KMS-11 (cell line): ENCODE data around the gene CLDN15.

Experiments
- H2AFZ ChIP-seq: fragments of 200-600 bp; sonication (generic); 2 replicates; pipeline ENCODE4 v1.6.1; 2016; ENCODE audit warnings: antibody characterized with exemption, mixed run types, low read depth
- H3K27ac ChIP-seq: fragments of 200-600 bp; sonication (generic); 2 replicates; pipeline ENCODE4 v1.6.1; 2016; ENCODE audit warnings: mild to moderate bottlenecking, mixed run types
- H3K27me3 ChIP-seq: fragments of 200-600 bp; sonication (generic); 2 replicates; pipeline ENCODE4 v1.6.1; 2017; ENCODE audit warnings: mild to moderate bottlenecking, low read depth, mixed run types, moderate library complexity; ENCODE audit not compliant: insufficient read depth
- H3K36me3 ChIP-seq: fragments of 200-600 bp; sonication (generic); 2 replicates; pipeline ENCODE4 v1.6.1; 2017; ENCODE audit warnings: mild to moderate bottlenecking, mixed run types; ENCODE audit not compliant: insufficient read depth
- H3K4me1 ChIP-seq: fragments of 200-600 bp; sonication (generic); 2 replicates; pipeline ENCODE4 v1.6.1; 2016; ENCODE audit warnings: mild to moderate bottlenecking, low read depth, mixed run types; ENCODE audit not compliant: poor library complexity, severe bottlenecking
- H3K4me2 ChIP-seq: fragments of 200-600 bp; sonication (generic); 2 replicates; pipeline ENCODE4 v1.7.0; 2016; ENCODE audit warnings: mild to moderate bottlenecking, mixed run types
- H3K4me3 ChIP-seq: fragments of 200-600 bp; sonication (generic); IDR thresholded peaks from 2 replicates; pipeline ENCODE4 v1.6.1; 2017; ENCODE audit warnings: low read depth, low read length, mixed read lengths; ENCODE audit not compliant: insufficient read depth
- H3K79me2 ChIP-seq: fragments of 200-600 bp; sonication (generic); 2 replicates; pipeline ENCODE4 v1.6.1; 2016; ENCODE audit warnings: low read depth, mixed run types; ENCODE audit not compliant: insufficient read depth
- H3K9ac ChIP-seq: fragments of 200-600 bp; sonication (generic); 2 replicates; pipeline ENCODE4 v1.6.1; 2016; ENCODE audit warnings: mild to moderate bottlenecking, mixed run types
- H4K20me1 ChIP-seq: fragments of 200-600 bp; sonication (generic); 2 replicates; pipeline ENCODE4 v1.6.1; 2016; ENCODE audit warnings: mild to moderate bottlenecking, mixed run types; ENCODE audit not compliant: insufficient read depth
- TF ChIP-seq, protein P1 (sequence below): fragments of 200-600 bp; sonication (generic); conservative IDR thresholded peaks from 2 replicates; pipeline ENCODE4 v1.6.1; 2017; ENCODE audit warnings: low read depth, mild to moderate bottlenecking, antibody characterized with exemption, low read length, moderate library complexity, mixed read lengths

The CLDN15 gene

DNA sequence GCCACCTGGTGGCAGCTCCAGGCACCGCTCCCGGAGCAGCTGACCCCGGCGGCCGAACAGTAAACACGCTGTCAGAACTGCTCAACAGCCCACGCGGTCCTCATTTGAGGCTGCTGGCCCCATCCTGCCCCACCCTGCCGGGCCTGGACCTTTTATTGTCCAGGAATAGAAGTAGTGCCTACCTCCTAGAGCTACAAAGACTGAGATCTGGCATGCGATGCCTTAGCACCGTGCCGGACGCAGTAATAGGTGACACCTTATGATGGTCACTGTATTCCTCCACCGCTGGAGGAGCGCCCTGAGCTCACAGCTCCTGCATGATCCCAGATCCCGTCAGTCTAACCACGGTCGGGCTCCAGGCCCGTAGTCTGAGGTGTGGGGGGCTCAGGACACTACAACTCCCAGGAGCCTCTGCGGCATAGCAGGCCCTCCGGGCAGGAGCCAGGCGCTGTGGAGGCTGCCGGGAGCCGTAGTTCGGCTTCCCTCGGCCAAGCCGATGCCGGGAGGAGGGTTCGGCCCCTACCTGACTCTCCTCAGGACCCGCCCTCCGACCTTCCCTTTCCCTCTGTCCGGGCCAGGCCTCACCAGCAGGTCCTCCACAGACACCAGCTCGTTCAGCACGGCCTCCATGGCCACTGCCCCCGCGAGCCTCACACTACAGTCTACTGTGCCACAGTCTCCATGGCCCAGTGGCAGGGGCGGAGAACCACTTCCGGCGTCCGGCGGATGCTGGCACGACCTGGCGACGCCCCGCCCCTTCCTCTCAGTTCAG lies 7.0 kb upstream of the CLDN15 start, which contains the start of gene FIS1:
Gene FIS1, minus strand, starts transcription at position 707 of the 772 bp plus-strand sequence. Its CDS starts 77 bp downstream, at position 630.
- H3K27me3 ChIP-seq, result no peaks in the 10 kb centered on the region
- H3K9ac ChIP-seq, result peak within 1 kb of the TSS; percentile 93
- H3K27ac ChIP-seq, result peak within 1 kb of the TSS; percentile 89
- H3K4me2 ChIP-seq, result peak within 1 kb of the TSS; percentile 93
- peaks cover 23% of the 10 kb centered on the region for H3K79me2 ChIP-seq
- H2AFZ ChIP-seq, result peak within 1 kb of the TSS; percentile 68
- H3K36me3 ChIP-seq, result no peaks in the 10 kb centered on the region
- TF ChIP-seq, protein P1, sequence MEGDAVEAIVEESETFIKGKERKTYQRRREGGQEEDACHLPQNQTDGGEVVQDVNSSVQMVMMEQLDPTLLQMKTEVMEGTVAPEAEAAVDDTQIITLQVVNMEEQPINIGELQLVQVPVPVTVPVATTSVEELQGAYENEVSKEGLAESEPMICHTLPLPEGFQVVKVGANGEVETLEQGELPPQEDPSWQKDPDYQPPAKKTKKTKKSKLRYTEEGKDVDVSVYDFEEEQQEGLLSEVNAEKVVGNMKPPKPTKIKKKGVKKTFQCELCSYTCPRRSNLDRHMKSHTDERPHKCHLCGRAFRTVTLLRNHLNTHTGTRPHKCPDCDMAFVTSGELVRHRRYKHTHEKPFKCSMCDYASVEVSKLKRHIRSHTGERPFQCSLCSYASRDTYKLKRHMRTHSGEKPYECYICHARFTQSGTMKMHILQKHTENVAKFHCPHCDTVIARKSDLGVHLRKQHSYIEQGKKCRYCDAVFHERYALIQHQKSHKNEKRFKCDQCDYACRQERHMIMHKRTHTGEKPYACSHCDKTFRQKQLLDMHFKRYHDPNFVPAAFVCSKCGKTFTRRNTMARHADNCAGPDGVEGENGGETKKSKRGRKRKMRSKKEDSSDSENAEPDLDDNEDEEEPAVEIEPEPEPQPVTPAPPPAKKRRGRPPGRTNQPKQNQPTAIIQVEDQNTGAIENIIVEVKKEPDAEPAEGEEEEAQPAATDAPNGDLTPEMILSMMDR, result peak; percentile 91
- peaks cover 19% of the 10 kb centered on the region for H3K4me1 ChIP-seq
- H3K4me3 ChIP-seq, result peak within 1 kb of the TSS; percentile 75
- no peaks in the 10 kb centered on the region for H4K20me1 ChIP-seq

DNA sequence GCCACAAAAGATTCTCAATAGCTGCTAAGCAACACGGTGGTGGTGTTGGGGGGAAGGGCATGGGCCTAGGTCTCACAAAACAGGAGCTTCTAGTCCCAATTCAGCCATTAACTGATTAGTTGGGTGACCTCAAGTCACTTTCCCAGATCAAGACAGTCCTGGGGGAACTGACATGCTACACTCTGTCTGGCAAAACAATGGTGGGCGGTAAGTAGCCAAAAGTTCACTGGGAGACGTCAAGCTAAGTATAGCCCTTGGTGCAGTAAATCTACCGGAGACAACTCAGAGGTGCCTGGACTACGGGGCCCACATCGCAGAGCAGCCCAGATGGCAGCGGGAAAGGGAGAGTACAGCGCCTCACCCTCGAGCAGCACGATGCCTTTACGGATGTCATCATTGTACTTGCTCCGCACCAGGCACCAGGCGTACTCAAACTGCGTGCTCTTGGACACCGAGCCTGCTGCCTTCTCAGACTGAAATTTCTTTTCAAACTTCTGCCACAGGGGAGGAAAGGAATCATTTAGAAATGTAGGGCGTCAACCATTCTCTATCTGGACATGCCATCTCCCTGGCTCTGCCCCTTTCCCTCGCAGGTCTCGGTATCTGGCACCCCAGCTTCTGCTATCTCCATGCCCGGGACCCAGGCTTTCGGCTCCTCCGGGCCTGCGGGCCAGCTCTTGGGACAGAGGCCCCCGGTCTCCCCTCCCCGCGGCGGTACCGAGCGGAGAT lies 6.2 kb upstream of the CLDN15 start:
- TF ChIP-seq, protein P1, result no peak; the same call in 1 of the 2 replicates
- Histone ChIP-seq H2AFZ (peak overlapping the region; percentile 68), H3K27ac (peak overlapping the region; percentile 89), H3K79me2 (peaks cover 18% of the 10 kb centered on the region), H3K9ac (peak overlapping the region; percentile 93; the same call in 1 of the 2 replicates), H3K4me2 (peak overlapping the region; percentile 93), H3K27me3 (no peaks in the 10 kb centered on the region), H4K20me1 (no peaks in the 10 kb centered on the region), H3K36me3 (no peaks in the 10 kb centered on the region), H3K4me3 (peak overlapping the region; percentile 75), H3K4me1 (peaks cover 19% of the 10 kb centered on the region)

DNA sequence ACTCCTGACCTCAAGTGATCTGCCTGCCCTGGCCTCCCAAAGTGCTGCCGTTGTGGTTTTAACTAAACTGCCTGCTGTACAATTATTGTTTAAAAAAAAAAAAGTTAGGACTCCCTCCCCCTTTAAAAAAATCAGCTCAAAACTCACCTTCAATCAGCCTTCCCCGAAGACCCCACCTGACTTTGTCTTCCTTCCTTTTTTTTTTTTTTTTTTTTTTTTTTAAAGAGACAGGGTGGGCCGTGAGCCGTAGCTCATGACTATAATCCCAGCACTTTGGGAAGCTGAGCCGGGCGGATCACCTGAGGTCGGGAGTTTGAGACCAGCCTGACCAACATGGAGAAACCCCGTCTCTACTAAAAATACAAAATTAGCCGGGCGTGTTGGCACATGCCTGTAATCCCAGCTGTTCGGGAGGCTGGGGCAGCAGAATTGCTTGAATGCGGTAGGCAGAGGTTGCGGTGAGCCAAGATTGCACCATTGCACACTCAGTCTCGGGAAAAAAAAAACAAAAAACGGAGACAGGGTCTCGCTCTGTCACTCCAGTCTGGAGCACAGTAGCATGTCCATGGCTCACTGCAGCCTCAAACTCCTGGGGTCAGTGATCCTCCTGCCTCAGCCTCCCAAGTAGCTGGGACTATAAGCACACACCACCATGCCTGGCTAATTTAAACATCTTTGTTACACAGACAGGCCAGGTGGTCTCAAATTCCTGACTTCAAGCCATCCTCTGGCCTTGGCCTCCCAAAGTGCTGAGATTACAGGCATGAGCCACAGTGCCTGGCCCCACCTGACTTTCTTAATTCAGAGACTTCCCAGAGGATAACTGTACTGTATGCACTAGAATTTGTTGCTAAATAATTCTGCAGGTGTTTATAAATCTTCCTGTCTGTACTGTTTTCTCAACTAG lies 4.1 kb upstream of the CLDN15 start:
- no peak overlapping the region for H3K4me3 ChIP-seq
- no peaks in the 10 kb centered on the region for H3K36me3 ChIP-seq
- TF ChIP-seq, protein P1, result no peak
- H3K4me1 ChIP-seq, result peaks cover 19% of the 10 kb centered on the region
- no peaks in the 10 kb centered on the region for H3K27me3 ChIP-seq
- no peak overlapping the region for H3K9ac ChIP-seq
- H2AFZ ChIP-seq, result no peak overlapping the region
- H4K20me1 ChIP-seq, result no peaks in the 10 kb centered on the region
- no peak overlapping the region for H3K4me2 ChIP-seq
- H3K27ac ChIP-seq, result no peak overlapping the region
- H3K79me2 ChIP-seq, result peaks cover 18% of the 10 kb centered on the region

DNA sequence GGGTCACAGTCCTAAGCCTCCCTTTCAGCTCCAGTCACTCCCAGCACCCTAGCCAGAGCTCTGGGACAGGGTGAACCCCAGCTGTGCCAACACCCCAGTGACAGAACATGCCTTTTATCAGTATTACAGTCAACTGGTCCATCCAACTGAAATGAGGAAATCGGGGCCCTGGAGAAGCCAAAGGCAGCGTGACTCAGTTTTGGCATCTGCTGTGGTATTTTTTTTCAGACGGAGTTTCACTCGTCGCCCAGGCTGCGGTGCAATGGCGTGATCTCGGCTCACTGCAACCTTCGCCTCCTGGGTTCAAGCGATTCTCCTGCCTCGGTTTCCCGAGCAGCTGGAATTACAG lies 3.4 kb upstream of the CLDN15 start:
- Histone ChIP-seq H3K36me3 (no peaks in the 10 kb centered on the region), H3K4me3 (no peak overlapping the region), H3K4me1 (peaks cover 19% of the 10 kb centered on the region), H3K4me2 (no peak overlapping the region), H3K27me3 (no peaks in the 10 kb centered on the region), H3K27ac (no peak overlapping the region), H3K79me2 (peaks cover 18% of the 10 kb centered on the region), H3K9ac (no peak overlapping the region), H4K20me1 (no peaks in the 10 kb centered on the region), H2AFZ (no peak overlapping the region)
- TF ChIP-seq, protein P1, result no peak
